ENCODE results near the gene CRIM1. TPM values are rescaled to one million over a fixed set of nuclear protein-coding genes. Genes with fewer than 3 reads are reported as not detected.

Gene CRIM1
- total and polyA plus RNA-seq, 2 of the 8 experiments (the other 6 are each of a cell fraction or from before 2014, with no cell fraction given): 9.4 to 28.4 TPM

DNA sequence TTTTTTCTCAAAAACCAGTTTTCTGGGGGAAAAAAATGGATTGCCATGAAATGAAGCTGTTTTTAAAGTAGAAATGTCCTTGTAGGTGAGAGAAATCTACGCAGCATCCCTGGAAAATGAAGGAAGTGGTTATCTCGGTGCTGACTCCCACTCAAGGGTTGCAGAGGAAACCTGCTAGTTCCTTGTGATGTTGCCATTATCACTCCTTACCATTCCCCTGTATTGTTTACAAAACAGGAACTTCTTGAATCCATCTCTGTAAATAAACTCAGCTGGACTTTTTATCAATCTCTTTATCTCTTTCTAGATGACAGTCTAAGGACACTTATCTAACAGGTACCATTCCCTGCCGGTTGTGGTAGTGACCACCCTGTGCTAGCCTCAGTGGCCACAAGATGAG lies 181.2 kb downstream of the CRIM1 start (continued):
- TF ChIP-seq CBX8 (IDR thresholded peaks at IDR 0.05; ENCODE audit: borderline replicate concordance, low read depth, low read length): no peak
- TF ChIP-seq SIRT6 (IDR thresholded peaks at IDR 0.05; ENCODE audit: low read length): no peak
- TF ChIP-seq KDM4A (IDR thresholded peaks at IDR 0.05; ENCODE audit: low read depth, low read length, severe bottlenecking): no peak
- TF ChIP-seq TBP (IDR thresholded peaks at IDR 0.05; ENCODE audit: low read depth, low read length): no peak
- TF ChIP-seq ZNF274 (IDR thresholded peaks at IDR 0.05; ENCODE audit: borderline replicate concordance, extremely low read depth, low read length): no peak
